Stimulated activated CD4-positive, alpha-beta T cell treated with anti-CD3 and anti-CD28 coated beads, Interleukin-2, amount 100 ng/mL, for 4 hours (primary cell): ENCODE measurements around the gene NME7.

Experiments
- DNase-seq: peaks from one replicate; pipeline ENCODE4 v3.0.0-alpha.2; 2020; ENCODE audit warnings: low read depth

Gene NME7

DNA sequence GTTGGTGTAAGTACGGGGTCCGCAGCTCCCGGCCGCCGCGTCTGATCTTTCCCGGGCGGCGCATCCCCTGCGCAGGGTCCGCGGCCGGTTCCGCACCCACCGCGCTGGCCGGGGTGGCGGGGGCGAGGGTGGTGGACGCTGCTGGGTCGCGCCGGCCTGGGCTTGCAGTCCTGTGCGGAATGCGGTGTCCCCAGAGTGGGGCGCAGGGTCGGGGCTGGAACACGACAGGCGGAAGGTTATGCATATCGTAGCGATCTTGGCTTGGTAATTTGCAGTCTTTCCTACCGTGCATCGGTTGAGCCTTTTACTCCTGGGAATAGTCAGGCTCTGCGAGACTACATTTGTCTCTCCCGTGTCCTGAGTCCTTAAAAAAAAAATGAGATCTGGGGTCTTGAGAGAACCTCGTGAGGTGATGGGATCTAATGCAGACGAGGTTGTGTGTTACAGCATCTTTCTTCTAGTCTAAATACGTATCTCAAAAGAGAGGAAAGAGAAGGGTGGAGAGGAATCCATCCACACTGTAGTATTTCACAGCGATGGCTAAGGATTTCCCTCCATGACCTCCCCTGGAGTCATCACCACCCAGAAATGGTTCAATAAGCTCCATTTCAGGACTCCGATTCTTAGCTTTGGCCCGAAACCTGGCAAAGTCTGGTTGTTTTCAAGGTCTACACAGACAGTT, 260.5 kb downstream of the NME7 start:
- DNase-seq: no peak

DNA sequence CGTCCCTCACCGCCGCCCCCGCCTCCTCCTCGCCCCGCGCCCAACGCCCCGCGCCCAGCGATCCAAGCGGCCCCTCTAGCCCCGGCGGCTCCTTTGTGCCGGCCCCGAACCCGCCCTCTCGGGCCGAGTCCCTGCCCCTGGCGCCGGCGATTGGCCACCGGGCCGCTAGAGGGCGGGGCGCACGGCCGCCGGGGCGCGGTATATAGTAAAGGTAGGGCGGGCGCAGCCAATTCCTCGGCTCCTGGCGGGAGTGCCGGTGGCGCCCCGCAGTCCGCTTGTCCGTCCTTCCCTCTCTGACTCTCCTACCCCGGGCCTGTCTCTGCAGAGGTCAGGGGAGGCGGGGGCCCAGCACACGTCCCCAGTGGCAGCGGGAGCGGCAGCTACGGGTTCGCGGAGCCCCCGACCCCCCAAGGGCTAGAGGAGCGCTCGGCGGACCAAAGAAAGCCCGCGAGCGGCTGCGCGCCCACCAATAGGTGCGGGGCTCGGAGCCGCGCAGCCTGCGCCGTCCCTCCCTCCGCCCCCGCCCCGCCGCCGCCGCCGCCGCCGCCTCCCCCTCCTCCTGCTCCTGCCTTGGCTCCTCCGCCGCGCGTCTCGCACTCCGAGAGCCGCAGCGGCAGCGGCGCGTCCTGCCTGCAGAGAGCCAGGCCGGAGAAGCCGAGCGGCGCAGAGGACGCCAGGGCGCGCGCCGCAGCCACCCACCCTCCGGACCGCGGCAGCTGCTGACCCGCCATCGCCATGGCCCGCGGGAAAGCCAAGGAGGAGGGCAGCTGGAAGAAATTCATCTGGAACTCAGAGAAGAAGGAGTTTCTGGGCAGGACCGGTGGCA, 261.3 kb downstream of the NME7 start, which contains the start of gene ATP1B1:
Gene ATP1B1 (plus strand): TSS at position 596 of the 826 bp plus-strand sequence. CDS start 140 bp downstream, at position 736.
- DNase-seq: peak; percentile 66

DNA sequence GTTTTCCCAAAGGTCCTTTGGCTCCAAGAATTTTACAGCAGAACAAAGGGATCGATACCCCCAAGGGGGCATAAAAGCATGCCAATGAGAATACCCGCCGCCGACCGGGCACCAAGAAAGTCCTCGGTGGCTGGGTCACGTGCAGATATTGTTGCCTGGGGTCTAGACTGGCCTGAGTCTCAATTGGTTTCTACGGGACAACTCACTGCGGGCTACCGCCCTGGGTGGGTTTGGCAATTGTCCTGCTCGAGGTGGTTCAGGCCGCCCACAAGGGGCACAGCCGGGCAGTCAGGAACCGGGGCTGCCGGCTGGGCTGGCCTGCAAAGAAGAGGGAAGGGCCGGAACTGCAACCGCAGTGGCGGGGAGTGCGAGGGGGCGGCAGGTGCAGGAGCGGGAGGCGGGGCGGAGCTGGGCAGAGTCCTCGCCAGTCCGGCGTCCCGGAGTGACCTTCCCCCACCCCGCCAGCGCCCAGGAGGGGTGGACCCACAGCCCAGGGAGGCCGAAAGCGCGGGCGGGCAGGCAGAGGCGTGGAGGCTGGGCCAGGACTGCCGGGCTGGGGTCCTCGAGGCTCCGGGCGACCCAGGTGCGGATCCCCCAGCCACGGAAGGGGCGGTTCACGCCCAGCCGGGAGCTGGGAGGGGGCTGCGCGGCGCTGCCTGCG, 262.0 kb downstream of the NME7 start:
- DNase-seq: no peak

DNA sequence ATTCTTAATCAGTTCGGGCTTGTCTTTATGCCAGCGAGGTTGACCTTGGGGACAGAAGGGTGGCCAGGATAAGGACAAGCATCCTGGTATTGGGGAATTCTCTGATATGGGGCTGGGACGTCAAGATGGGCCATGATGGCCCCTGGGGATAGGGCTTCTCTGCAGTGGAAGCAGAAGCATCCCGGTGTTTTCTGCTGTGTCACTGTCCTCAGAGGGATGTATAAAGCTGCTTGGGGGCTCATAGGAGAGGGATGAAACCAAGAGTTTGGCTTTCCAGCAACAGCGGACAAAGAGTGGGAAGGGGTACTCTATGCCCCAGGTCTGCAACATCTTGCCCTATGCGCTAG, 262.5 kb downstream of the NME7 start:
- no peak for DNase-seq

DNA sequence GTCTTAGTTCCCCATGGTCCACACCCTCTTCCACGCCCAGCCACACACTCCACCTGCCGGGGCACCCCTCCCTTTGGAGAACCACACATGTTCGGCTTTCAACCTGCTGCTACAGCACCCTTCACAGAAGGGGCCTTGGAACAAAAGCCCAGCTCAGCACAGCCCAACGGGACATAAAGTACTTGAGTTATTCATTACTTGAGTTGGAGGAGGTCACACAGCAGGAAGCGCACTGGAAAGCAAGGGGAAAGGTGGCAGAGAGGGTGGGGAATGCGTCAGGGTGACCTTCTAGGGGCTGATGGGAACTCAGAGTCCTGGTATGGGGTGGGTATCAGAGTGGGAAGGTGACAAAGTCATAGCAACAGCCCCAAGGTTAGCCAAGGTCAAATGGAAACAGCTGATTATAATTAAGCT, 264.1 kb downstream of the NME7 start:
- no peak for DNase-seq

DNA sequence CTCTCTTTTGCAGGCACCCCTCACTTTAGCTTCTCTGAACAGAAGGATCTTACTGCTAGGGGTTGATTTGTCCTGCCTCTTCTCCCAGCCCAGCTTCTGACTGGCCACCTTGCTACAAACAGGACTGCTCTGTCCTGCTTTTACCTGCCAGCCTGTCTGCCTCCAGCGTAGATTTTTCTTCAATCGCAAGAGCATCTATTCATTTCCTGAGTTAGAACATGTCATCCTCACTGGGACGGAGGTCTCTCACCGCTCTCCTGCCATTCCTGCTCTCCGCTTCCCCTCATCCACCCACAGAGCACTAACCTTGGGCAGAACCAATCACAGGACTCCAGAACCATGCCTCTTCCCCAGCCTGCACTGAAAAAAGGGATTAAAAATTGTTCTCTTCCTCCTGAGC, 264.6 kb downstream of the NME7 start:
- DNase-seq: no peak

DNA sequence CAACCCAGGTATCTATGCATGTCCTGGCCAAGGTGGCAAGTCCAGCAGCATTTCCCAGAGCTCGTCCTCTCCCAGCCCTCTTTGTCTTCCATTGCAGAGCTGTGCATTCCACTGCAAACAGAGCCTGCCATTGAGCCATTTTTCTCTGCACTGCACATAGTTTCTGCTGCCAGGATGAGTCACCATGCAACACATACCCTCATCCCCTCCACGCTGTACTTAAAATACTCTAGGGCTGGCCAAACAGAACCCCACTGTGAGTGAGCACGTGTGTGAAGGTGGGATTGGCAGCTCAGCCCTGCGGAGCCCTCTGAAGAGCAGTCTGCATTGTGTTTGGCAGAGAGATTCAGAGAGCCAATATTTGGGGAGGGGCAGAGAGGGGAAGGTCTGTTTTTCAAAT, 265.0 kb downstream of the NME7 start:
- DNase-seq: no peak

DNA sequence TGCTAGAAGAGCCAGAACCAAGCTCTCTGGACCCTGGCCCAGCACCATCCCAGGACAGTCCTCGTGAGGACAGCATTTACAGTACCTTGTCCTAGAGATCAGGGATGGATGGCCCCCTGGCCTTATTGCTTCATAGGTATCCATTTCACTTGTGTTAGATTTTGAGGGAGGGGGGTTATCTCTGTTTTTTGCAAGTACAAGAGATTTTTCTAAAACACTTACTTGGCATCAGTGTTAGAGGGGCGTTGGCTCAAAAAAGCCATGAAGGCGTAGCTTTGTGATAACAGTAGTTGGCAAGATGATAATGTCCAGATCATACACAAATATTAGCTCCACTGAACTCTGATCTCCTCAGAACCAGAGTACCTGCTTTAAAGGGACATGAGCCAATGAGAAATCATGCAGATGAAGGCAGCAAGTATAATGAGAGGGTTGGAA, 266.9 kb downstream of the NME7 start:
- no peak for DNase-seq

DNA sequence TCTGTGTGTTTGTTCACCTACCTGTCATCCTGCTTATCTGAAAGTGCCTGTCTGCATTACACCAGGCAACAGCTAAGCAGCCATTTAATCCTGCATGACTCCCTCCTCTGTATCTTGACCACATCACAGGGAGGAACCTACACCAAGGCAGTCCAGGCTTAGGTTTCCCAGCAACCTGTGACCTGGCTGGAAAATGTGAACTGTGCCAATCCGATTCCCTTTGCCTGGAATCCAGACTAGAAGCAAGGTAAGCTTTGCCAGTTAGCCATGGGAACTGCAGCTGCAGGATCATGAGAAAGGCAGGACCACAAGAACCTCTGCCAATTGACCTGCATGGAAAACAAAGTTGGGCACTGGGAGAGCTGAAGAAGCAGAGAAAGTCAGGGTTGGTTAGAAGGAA, 267.4 kb downstream of the NME7 start:
- no peak for DNase-seq

DNA sequence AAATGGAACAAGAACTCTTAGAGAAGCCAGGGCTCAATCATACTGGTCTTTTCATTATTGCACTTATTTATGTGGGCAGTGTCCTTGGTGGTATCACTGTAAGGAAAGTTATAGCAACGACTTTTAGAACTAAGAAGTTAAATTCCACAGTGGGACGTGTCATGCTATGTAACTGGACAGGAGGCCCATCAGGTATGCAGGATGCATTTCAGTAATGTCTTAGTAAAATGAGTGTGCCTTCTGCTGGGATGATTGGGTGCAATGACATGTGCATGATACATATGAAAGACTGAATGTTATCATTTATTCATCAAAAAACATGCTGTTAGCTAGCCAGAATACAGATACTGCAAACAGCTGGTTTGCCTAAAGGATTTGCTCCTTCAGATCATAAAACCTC, 268.0 kb downstream of the NME7 start:
- DNase-seq: no peak

DNA sequence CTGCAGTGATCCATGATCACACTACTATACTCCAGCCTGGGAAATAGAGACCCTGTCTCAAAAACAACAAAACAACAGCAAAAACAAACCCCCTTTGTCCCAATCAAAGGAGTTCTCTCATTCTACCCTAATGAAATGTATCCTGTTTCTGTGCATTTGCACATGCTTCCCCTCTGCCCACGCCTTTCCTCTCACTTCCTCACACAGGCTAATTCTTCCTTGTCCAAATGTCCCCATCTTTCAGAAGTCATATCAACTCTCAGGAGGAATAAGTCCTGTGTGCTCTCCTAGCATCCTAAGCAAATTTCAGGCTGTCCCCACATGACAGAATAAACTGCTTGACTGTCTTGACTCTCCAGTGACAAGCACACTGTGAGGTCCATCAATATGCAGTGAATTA, 269.2 kb downstream of the NME7 start:
- no peak for DNase-seq

DNA sequence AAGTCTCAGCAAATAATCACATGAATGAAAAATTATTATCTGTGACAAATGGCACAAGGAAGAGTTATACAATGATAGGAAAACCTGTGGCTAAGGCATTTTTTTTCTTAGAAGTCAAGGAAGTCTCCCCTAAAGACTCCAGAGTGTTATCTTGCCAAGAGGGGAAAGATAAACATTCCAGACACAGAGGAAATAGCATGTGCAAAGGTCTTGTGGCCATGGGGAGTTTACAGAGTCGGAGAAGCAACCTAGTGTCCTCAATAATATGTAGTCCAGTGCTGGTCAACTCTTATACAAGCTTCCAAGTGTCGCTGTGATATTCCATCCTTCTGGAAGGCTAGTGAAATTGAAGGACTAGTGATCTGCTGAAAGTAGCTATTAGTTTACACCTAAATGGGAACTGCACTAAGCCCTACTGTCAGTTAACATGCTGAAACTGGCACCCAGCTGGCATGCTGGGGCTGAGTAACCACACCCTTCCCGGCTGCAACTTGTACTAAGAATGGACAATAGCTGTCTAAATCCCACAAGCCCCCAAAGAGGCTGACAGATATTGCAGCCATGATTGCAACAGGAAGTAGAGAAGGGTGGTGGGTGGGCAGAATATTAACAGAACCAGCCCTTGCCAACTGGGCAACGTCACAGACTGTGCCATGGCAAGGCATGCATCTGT, 272.6 kb downstream of the NME7 start:
- DNase-seq: no peak

DNA sequence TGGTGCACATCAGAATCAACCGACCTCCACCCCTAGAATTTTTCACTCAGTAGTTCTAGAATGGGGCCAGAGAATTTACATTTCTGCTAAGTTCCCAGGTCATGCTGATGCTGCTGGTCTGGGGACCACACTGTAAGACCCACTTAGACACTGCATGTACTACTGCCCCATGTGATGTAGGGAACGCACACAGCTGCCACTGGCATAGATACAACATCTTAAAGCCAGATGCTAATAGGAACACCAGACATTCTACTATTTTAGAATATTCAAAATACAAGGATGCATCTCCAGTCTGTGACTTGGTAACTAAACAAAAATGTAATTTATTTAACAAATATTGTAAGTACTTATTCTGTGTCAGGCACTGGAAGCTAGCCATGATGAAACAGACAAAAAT, 275.2 kb downstream of the NME7 start:
- no peak for DNase-seq

DNA sequence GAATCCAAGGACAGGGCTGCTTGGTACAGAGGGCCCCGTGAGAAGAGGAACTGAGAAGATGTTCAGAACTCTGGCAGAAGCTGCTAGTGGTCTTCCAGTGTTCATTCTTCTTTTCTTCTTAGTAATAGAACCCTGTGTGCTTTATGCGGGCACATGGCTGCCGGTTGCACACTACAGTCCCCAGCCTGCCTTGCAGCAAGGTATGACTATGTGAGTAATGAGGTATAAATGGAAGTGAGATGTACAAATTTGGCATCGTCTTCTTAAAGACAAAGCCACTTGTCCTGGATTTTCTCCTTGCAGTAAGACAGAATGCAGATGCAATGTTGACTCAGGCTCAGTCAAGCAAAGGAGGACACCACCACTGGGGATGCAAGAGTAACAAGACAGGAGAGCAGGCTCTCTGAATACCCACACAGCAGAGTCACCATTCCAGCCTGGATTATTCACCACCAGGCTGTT, 276.1 kb downstream of the NME7 start:
- DNase-seq: no peak

DNA sequence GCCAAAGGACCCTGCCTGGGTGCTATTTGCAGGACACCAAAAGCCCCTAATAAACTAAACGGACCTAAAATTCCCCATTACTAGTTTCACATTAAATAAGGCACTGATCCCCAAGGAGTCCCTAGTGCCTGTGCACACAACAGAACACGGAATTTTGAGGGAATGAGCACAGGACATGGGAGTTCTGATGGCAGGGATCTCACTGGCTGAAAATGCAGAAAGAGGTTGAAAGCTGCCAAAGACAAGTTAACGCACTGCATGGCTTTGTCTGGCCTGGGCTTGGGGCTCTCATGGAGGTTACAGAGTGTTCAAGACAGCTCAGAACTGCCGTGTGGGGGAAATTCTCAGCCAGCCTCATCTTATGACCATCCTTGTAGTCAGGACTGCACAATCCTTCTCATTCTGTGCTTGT, 276.7 kb downstream of the NME7 start:
- no peak for DNase-seq

DNA sequence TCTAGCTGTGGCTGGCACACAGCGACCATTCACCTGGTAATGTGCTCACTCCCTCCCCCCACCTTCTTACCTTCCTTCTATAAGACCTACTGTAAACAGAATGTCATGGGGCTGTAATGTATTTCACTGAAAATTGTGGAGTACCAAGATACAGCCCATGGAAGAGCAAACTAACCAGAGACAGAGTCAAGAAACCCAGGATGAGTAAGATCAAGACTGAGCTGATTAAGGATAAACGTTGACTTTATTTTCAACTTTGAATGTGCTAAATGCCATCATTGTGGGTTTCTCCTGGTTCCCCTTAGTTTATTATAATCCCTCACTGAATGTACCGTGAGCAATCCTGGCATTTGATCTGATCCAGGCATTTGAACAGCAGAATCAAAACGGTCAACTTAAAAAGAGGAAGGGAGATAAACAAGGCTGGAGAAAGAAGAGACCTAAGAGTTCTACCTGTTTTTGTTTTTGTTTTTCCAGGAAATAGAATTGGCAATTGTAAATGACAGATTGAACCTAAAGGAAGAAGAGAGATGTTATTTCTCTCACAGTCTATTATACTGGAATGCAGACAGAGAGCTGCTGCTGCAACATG, 277.2 kb downstream of the NME7 start:
- no peak for DNase-seq

DNA sequence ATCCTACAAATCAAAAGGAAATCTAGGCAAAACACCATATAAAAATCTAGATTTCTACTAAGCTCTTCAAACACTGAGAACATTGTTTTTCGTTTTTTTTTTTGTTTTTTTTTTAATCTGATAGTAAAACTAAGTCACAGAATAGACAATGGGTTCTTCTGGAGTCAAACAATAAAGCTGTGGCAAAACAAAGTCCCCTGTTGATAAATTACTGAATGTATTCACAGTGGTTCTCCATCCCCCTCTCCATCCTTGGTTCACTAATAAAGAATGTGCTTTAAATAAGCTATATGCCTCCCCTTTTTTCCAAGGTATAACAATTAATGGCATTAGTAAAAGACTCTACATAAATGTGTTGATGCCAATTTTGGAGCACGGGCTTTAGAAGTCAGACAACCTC, 277.8 kb downstream of the NME7 start:
- no peak for DNase-seq

DNA sequence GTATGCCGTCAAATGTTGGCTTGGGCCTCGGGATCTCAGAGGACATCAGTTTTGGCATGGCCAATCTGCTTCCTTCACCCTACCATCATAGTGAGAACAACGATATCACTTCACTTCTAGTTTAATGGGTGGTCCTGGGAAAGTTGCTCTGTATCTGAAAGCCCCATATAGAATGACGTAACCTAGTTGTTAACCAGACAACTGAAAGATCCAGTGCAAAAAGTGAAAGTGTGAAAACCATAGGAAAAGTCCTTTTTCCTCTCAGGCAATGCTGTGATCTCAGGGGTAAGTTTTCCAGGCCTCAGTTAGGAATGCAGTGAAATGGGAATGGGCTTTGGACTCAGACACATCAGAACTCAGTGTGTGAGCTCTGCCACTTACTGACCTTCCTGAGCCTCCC, 279.7 kb downstream of the NME7 start:
- no peak for DNase-seq

DNA sequence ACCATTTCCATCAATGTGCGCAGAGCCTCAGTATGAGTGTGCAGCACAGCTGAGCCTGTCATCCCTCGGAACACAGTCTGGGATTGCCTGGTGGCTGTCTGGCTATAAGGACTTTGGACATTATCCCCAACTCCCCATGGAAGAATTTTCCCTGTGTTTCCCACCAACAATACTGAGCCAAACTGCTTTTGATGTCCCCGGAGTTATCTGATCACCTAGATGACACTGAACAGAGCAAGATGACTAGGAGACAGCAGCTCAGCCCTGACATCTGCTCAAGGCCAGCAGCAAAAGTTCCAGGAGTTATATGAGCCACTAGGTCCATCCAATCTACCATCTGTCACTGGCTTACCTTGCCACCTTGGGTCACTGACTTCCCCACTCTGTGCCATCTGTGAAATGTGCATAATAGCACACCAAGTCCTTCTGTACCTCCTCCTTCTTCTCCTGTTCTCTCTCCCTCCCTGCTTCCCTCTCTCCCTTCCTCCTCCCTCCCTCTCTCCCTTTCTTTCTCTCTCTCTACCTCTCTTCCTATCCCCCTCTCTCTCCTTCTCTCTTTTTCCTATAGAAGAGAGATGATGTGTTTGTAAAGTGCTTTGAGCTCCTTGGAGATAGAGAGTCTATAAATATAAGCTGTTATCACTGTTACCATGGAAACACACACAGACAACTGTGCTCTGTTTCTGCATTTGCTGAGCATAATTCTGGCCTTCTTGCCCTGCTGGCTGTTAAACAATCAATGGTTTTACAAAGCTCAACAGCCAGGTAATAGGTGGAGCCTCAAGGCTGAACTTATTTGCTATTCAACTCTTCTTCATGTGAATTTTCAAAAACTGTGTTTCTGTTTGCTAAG, 280.8 kb downstream of the NME7 start:
- DNase-seq: no peak

DNA sequence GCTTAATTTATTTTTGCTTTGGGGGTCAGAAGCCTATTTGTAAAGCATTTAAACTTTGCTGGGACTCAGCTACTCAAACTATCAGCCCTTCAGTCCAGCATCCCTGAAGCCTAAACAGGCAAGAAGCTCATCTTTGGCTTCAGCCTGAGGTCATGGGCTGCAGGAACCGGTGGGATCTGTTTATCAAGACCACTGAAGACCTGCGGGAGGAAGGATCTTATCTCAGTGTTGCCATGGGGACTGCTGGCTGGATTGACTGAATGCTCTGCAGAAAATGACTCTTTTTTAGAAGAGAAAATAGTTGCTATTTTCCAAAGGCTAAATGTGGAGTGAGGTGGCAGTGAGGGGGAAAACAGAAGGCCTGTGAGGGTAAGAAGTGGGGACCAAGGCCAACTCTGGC, 281.7 kb downstream of the NME7 start:
- DNase-seq: no peak
